ENCODE measurements around the gene JARID2. TPM values are rescaled to one million over a fixed set of nuclear protein-coding genes. Genes with fewer than 3 reads are reported as not detected.

The JARID2 gene
- total and polyA plus RNA-seq, 8 donors, result 2.4 to 6.7 (median 3.7) TPM

DNA sequence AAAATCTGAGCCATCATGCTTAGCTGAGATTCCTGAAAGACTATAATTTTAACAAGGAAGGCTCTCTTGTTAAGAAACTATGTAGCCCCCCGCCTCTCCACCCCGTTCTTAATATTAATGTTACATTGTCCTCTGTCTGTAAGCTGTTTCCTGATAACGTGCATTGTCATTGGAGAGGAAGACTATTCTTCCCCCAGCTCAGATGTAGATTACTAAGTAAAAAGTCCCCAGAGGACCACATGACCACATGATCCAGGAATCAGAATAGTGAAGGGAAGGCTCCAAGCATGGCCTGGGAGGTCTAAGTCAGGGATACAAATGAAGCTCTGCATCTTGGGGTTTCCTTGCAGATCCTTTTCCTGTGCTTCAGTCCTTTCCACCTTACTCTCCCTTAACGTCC, 106.4 kb downstream of the JARID2 start:
- Histone ChIP-seq H3K4me1 (peaks cover 0 to 5% (median 0%) of the 10 kb centered on the region in 3 donors), H3K27ac (no peak overlapping the region), H3K4me3 (no peak overlapping the region), H3K27me3 (no peaks in the 10 kb centered on the region), H3K9me3 (no peaks in the 10 kb centered on the region), H3K36me3 (no peaks in the 10 kb centered on the region)
- 74 to 77% methylated on average over 4 of the region's 4 CpGs for WGBS, 2 donors
- no peak for ATAC-seq
- TF ChIP-seq, protein P1, sequence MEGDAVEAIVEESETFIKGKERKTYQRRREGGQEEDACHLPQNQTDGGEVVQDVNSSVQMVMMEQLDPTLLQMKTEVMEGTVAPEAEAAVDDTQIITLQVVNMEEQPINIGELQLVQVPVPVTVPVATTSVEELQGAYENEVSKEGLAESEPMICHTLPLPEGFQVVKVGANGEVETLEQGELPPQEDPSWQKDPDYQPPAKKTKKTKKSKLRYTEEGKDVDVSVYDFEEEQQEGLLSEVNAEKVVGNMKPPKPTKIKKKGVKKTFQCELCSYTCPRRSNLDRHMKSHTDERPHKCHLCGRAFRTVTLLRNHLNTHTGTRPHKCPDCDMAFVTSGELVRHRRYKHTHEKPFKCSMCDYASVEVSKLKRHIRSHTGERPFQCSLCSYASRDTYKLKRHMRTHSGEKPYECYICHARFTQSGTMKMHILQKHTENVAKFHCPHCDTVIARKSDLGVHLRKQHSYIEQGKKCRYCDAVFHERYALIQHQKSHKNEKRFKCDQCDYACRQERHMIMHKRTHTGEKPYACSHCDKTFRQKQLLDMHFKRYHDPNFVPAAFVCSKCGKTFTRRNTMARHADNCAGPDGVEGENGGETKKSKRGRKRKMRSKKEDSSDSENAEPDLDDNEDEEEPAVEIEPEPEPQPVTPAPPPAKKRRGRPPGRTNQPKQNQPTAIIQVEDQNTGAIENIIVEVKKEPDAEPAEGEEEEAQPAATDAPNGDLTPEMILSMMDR (IDR thresholded peaks at IDR 0.05), result no peak
- no peak for DNase-seq
- no peak for FAIRE-seq
- intact Hi-C loops (cut with DNase I), result no loop called here

DNA sequence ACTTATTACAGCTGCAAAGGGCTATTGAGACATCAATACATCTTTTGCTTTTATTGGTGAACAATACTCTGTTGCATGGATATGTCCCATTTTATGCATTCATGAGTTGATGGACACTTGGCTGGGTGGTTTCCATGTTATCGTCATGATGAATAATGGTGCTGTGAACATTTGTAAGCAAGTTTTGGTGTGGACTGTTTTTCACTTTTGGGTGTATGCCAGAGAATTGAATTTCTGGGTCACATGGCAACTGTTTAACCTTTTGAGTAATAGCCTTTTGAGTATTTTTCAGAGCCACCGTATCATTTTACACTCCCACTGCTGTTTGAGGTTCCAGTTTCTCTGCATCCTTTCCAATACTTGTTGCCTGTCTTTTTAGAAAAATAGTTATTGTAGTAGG, 107.0 kb downstream of the JARID2 start:
- H3K27ac ChIP-seq, result no peak overlapping the region
- TF ChIP-seq, protein P1 (IDR thresholded peaks at IDR 0.05), result no peak
- H3K27me3 ChIP-seq, result no peaks in the 10 kb centered on the region
- H3K9me3 ChIP-seq, result no peaks in the 10 kb centered on the region
- intact Hi-C loops (cut with DNase I), result no loop called here
- peak in 1 of 4 donors; percentile 24 for ATAC-seq
- no peak for FAIRE-seq
- 50 to 51% methylated on average over 2 of the region's 2 CpGs for WGBS, 2 donors
- no peaks in the 10 kb centered on the region for H3K36me3 ChIP-seq
- peaks cover 0 to 5% (median 0%) of the 10 kb centered on the region in 3 donors for H3K4me1 ChIP-seq
- DNase-seq, result no peak
- no peak overlapping the region for H3K4me3 ChIP-seq

GRCh38 chr6:15355683-15356099, 109.8 kb downstream of the JARID2 start:
- DNase-seq, result no peak
- no peak for ATAC-seq
- no peaks in the 10 kb centered on the region for H3K36me3 ChIP-seq
- H3K27me3 ChIP-seq, result no peaks in the 10 kb centered on the region
- intact Hi-C loops (cut with DNase I), result no loop called here
- no peaks in the 10 kb centered on the region for H3K9me3 ChIP-seq
- H3K4me1 ChIP-seq, result peaks cover 0 to 5% (median 0%) of the 10 kb centered on the region in 3 donors
- no peak overlapping the region for H3K27ac ChIP-seq
- no peak overlapping the region for H3K4me3 ChIP-seq
- TF ChIP-seq, protein P1 (IDR thresholded peaks at IDR 0.05), result no peak
- no peak for FAIRE-seq
- WGBS, 2 donors, result 91 to 92% methylated on average over 10 of the region's 10 CpGs

- Histone ChIP-seq H3K9me3 (no peaks in the 10 kb centered on the region), H3K4me3 (no peak overlapping the region), H3K4me1 (peaks cover 0 to 5% (median 0%) of the 10 kb centered on the region in 3 donors), H3K27ac (no peak overlapping the region), H3K27me3 (no peaks in the 10 kb centered on the region), H3K36me3 (no peaks in the 10 kb centered on the region)
- DNase-seq (no peak), FAIRE-seq (no peak), ATAC-seq (no peak)
- TF ChIP-seq, protein P1 (IDR thresholded peaks at IDR 0.05), result no peak
- intact Hi-C loops (cut with DNase I), result no loop called here
- 88 to 93% methylated on average over 6 of the region's 6 CpGs for WGBS, 2 donors
Observed at GRCh38 chr6:15356179-15356578, 110.3 kb downstream of the JARID2 start.

- no peaks in the 10 kb centered on the region for H3K36me3 ChIP-seq
- no peak for ATAC-seq
Observed at GRCh38 chr6:15356937-15357336, 111.1 kb downstream of the JARID2 start.

More at GRCh38 chr6:15356937-15357336, 111.1 kb downstream of the JARID2 start:
- H3K4me1 ChIP-seq, result peaks cover 0 to 5% (median 0%) of the 10 kb centered on the region in 3 donors
- TF ChIP-seq, protein P1 (IDR thresholded peaks at IDR 0.05), result no peak
- H3K27ac ChIP-seq, result no peak overlapping the region
- no peaks in the 10 kb centered on the region for H3K27me3 ChIP-seq
- no peak overlapping the region for H3K4me3 ChIP-seq
- DNase-seq (no peak), FAIRE-seq (no peak)
- WGBS, 2 donors, result 81 to 82% methylated on average over 5 of the region's 5 CpGs
- intact Hi-C loops (cut with DNase I), result no loop called here
- H3K9me3 ChIP-seq, result no peaks in the 10 kb centered on the region

Measured in pancreas (tissue), 10 donors.